ENCODE results near the gene C14orf180. TPM values are rescaled to one million over a fixed set of nuclear protein-coding genes. Genes with fewer than 3 reads are reported as not detected.

C14orf180 gene
- total RNA-seq, 2 experiments from 2014 or later, result not detected

- POLR2A ChIA-PET, result no interaction called here
- no TSS peak for BruUV-seq (replicated peaks)
- Histone ChIP-seq H4K20me1 (ENCODE audit: insufficient read depth, low read length) (no peaks in the 10 kb centered on the region), H3K4me2 (ENCODE audit: low read length) (no peak overlapping the region), H3K9me3 (ENCODE audit: low read length) (no peaks in the 10 kb centered on the region), H3K36me3 (ENCODE audit: insufficient read depth, low read length) (no peaks in the 10 kb centered on the region), H3K27ac (ENCODE audit: low read depth, low read length, poor library complexity, severe bottlenecking) (no peak overlapping the region), H3K4me1 (ENCODE audit: insufficient read depth, low read length, poor library complexity, severe bottlenecking) (no peaks in the 10 kb centered on the region), H3K79me2 (ENCODE audit: insufficient read depth, low read depth, low read length) (no peaks in the 10 kb centered on the region), H3K4me3 (ENCODE audit: low read depth, low read length, poor library complexity, severe bottlenecking) (no peak overlapping the region), H2AFZ (ENCODE audit: low read length) (no peak overlapping the region), H3K9me2 (ENCODE audit: insufficient read depth, low read length) (no peaks in the 10 kb centered on the region)
- DNase-seq (ENCODE audit: low spot score), result no peak
- intact Hi-C loops (cut with micrococcal nuclease; ENCODE audit: unreplicated experiment), result no loop called here
- CTCF ChIA-PET (ENCODE audit: unreplicated experiment), result no interaction called here
- TF ChIP-seq CTCF (conservative IDR thresholded peaks at IDR 0.05; ENCODE audit: low read length) (no peak), EZH2phosphoT487 (IDR thresholded peaks at IDR 0.05; ENCODE audit: borderline replicate concordance, low read depth, low read length) (no peak)
These were observed 12.7 kb downstream of the C14orf180 start for GRCh38 chr14:104592292-104592672.

- no peak overlapping the region for H3K4me2 ChIP-seq (ENCODE audit: low read length)
- H3K4me1 ChIP-seq (ENCODE audit: insufficient read depth, low read length, poor library complexity, severe bottlenecking), result no peaks in the 10 kb centered on the region
- H4K20me1 ChIP-seq (ENCODE audit: insufficient read depth, low read length), result no peaks in the 10 kb centered on the region
- H2AFZ ChIP-seq (ENCODE audit: low read length), result no peak overlapping the region
- BruUV-seq (replicated peaks), result no TSS peak
- ChIA-PET POLR2A (no interaction called here), CTCF (ENCODE audit: unreplicated experiment) (no interaction called here)
- no peaks in the 10 kb centered on the region for H3K9me2 ChIP-seq (ENCODE audit: insufficient read depth, low read length)
- no peaks in the 10 kb centered on the region for H3K9me3 ChIP-seq (ENCODE audit: low read length)
- H3K79me2 ChIP-seq (ENCODE audit: insufficient read depth, low read depth, low read length), result no peaks in the 10 kb centered on the region
- H3K4me3 ChIP-seq (ENCODE audit: low read depth, low read length, poor library complexity, severe bottlenecking), result no peak overlapping the region
- no peaks in the 10 kb centered on the region for H3K36me3 ChIP-seq (ENCODE audit: insufficient read depth, low read length)
- TF ChIP-seq CTCF (conservative IDR thresholded peaks at IDR 0.05; ENCODE audit: low read length) (no peak), EZH2phosphoT487 (IDR thresholded peaks at IDR 0.05; ENCODE audit: borderline replicate concordance, low read depth, low read length) (no peak)
- no peak overlapping the region for H3K27ac ChIP-seq (ENCODE audit: low read depth, low read length, poor library complexity, severe bottlenecking)
- intact Hi-C loops (cut with micrococcal nuclease; ENCODE audit: unreplicated experiment), result no loop called here
- no peak for DNase-seq (ENCODE audit: low spot score)
These were observed 13.2 kb downstream of the C14orf180 start for GRCh38 chr14:104592785-104593184.

- no TSS peak for BruUV-seq (replicated peaks)
- H4K20me1 ChIP-seq (ENCODE audit: insufficient read depth, low read length), result no peaks in the 10 kb centered on the region
- TF ChIP-seq EZH2phosphoT487 (IDR thresholded peaks at IDR 0.05; ENCODE audit: borderline replicate concordance, low read depth, low read length) (no peak), CTCF (conservative IDR thresholded peaks at IDR 0.05; ENCODE audit: low read length) (no peak)
- no peak overlapping the region for H3K4me2 ChIP-seq (ENCODE audit: low read length)
- no peak overlapping the region for H3K27ac ChIP-seq (ENCODE audit: low read depth, low read length, poor library complexity, severe bottlenecking)
- no peaks in the 10 kb centered on the region for H3K9me3 ChIP-seq (ENCODE audit: low read length)
- POLR2A ChIA-PET, result no interaction called here
- no peaks in the 10 kb centered on the region for H3K79me2 ChIP-seq (ENCODE audit: insufficient read depth, low read depth, low read length)
- DNase-seq (ENCODE audit: low spot score), result no peak
- no peaks in the 10 kb centered on the region for H3K9me2 ChIP-seq (ENCODE audit: insufficient read depth, low read length)
- H3K4me1 ChIP-seq (ENCODE audit: insufficient read depth, low read length, poor library complexity, severe bottlenecking), result no peaks in the 10 kb centered on the region
- CTCF ChIA-PET (ENCODE audit: unreplicated experiment), result no interaction called here
- no peaks in the 10 kb centered on the region for H3K36me3 ChIP-seq (ENCODE audit: insufficient read depth, low read length)
- no peak overlapping the region for H3K4me3 ChIP-seq (ENCODE audit: low read depth, low read length, poor library complexity, severe bottlenecking)
- intact Hi-C loops (cut with micrococcal nuclease; ENCODE audit: unreplicated experiment), result no loop called here
- no peak overlapping the region for H2AFZ ChIP-seq (ENCODE audit: low read length)
These were observed 13.7 kb downstream of the C14orf180 start for GRCh38 chr14:104593241-104593701.
